HepG2 (cell line): ENCODE measurements around the gene UAP1L1. TPM values are rescaled to one million over a fixed set of nuclear protein-coding genes. Genes with fewer than 3 reads are reported as not detected.
A peak's percentile ranks its signal among the peaks of the same experiment; 100 is the strongest.

Experiments used
- BHLHE40 ChIP-seq: IDR thresholded peaks from 2 replicates; pipeline ENCODE4 v1.6.1; 2011; ENCODE audit warnings: low read length, improper control_type of control experiment
- CC2D1A ChIP-seq: sonication (generic); formaldehyde crosslinking; IDR thresholded peaks from 2 replicates; pipeline ENCODE4 v1.8.1; 2023; ENCODE audit warnings: mild to moderate bottlenecking, missing genetic modification reagents
- ELF1 ChIP-seq: sonication (generic); formaldehyde crosslinking; IDR thresholded peaks from 2 replicates; pipeline ENCODE4 v1.4.0; 2020; ENCODE audit warnings: missing genetic modification reagents
- FOXK2 ChIP-seq: fragments of 450-650 bp; IDR thresholded peaks from 2 replicates; pipeline ENCODE4 v1.6.1; 2016
- MAFK ChIP-seq, 2 experiments: IDR thresholded peaks in 1 of 2; conservative IDR thresholded peaks in 1 of 2; 2 replicates each; pipeline ENCODE4 v1.6.1; 2011; ENCODE audit warnings: improper control_type of control experiment in 2 of 2, low read length in 2 of 2
- MBNL3 ChIP-seq: fragments of 250-450 bp; sonication (Bioruptor Pico); conservative IDR thresholded peaks from 2 replicates; pipeline ENCODE4 v1.8.0; 2022; ENCODE audit warnings: mild to moderate bottlenecking, inconsistent platforms
- NFE2L2 ChIP-seq: fragments of 150-350 bp; IDR thresholded peaks from 2 replicates; pipeline ENCODE4 v1.6.1; 2014; ENCODE audit warnings: low read length
- NR2C2 ChIP-seq: sonication (generic); formaldehyde crosslinking; IDR thresholded peaks from 2 replicates; pipeline ENCODE4 v1.4.0; 2020; ENCODE audit warnings: missing genetic modification reagents, mild to moderate bottlenecking, moderate library complexity, borderline replicate concordance
- PHF21A ChIP-seq: sonication (generic); formaldehyde crosslinking; IDR thresholded peaks from 2 replicates; pipeline ENCODE4 v1.5.0; 2020; ENCODE audit warnings: mild to moderate bottlenecking, missing genetic modification reagents
- RARG ChIP-seq: sonication (generic); formaldehyde crosslinking; IDR thresholded peaks from 2 replicates; pipeline ENCODE4 v1.4.0; 2020; ENCODE audit warnings: low read depth, mild to moderate bottlenecking, missing genetic modification reagents
- TCF7L2 ChIP-seq: IDR thresholded peaks from 2 replicates; pipeline ENCODE4 v1.6.1; 2011; ENCODE audit warnings: mild to moderate bottlenecking, low read depth, low read length, moderate library complexity
- TGIF2 ChIP-seq: IDR thresholded peaks from 2 replicates; pipeline ENCODE4 v1.6.1; 2016; ENCODE audit warnings: control low read depth, missing compliant biosample characterization
- YEATS4 ChIP-seq: sonication (generic); formaldehyde crosslinking; IDR thresholded peaks from 2 replicates; pipeline ENCODE4 v1.4.0; 2020; ENCODE audit warnings: missing genetic modification reagents, borderline replicate concordance
- ZNF180 ChIP-seq: sonication (generic); formaldehyde crosslinking; IDR thresholded peaks from 2 replicates; pipeline ENCODE4 v1.4.0; 2020; ENCODE audit warnings: low read depth, missing genetic modification reagents, borderline replicate concordance
- ZNF430 ChIP-seq: sonication (generic); formaldehyde crosslinking; IDR thresholded peaks from 2 replicates; pipeline ENCODE4 v1.9.0; 2021; ENCODE audit warnings: mild to moderate bottlenecking, missing genetic modification reagents
- ZNF589 ChIP-seq: sonication (generic); formaldehyde crosslinking; conservative IDR thresholded peaks from 2 replicates; pipeline ENCODE4 v1.8.0; 2022; ENCODE audit warnings: mild to moderate bottlenecking, moderate library complexity, missing genetic modification reagents
- ZNF614 ChIP-seq: IDR thresholded peaks from 2 replicates; pipeline ENCODE4 v1.6.1; 2018; ENCODE audit warnings: missing biosample characterization, missing genetic modification reagents, inconsistent platforms, borderline replicate concordance
- ZNF766 ChIP-seq: sonication (generic); formaldehyde crosslinking; IDR thresholded peaks from 2 replicates; pipeline ENCODE4 v1.5.0; 2020; ENCODE audit warnings: missing genetic modification reagents, borderline replicate concordance
- polyA plus RNA-seq, 8 experiments: library from polyadenylated mRNA; depleted of rRNA in 3 of 8; stranded (reverse) in 7 of 8; unstranded in 1 of 8; fragments of >200 nt; fragmentation: Illumina TruSeq in 4 of 8; extraction: Trizol in 4 of 8; gene quantifications; 2 replicates each; pipeline versions ENCODE4 v1.2.1 to v1.2.3, GENCODE V29; 2011 to 2016; ENCODE audit warnings: low read depth in 4 of 8, missing spikeins in 1 of 8, mixed read lengths in 1 of 8; ENCODE audit not compliant: insufficient read depth in 1 of 8
- total RNA-seq, 5 experiments: library from RNA; depleted of rRNA; stranded (reverse); fragments of >200 nt; fragmentation: Illumina TruSeq; extraction: Trizol; gene quantifications; 2 replicates each; pipeline ENCODE4 v1.2.3, GENCODE V29; 2016; ENCODE audit warnings: low read depth in 1 of 5
- TF ChIP-seq, protein P1 (sequence below): sonication (generic); formaldehyde crosslinking; IDR thresholded peaks from 2 replicates; pipeline ENCODE4 v1.4.0; 2020; ENCODE audit warnings: missing genetic modification reagents, mild to moderate bottlenecking, borderline replicate concordance
- TF ChIP-seq, protein P2 (sequence below): sonication (generic); formaldehyde crosslinking; IDR thresholded peaks from 2 replicates; pipeline ENCODE4 v1.5.1; 2020; ENCODE audit warnings: missing genetic modification reagents, mild to moderate bottlenecking, borderline replicate concordance
- TF ChIP-seq, protein P3 (sequence below): sonication (generic); formaldehyde crosslinking; IDR thresholded peaks from 2 replicates; pipeline ENCODE4 v1.4.0; 2020; ENCODE audit warnings: mild to moderate bottlenecking, missing genetic modification reagents
- TF ChIP-seq, protein P4 (sequence below): sonication (generic); formaldehyde crosslinking; IDR thresholded peaks from 2 replicates; pipeline ENCODE4 v1.8.0; 2022; ENCODE audit warnings: mild to moderate bottlenecking, missing genetic modification reagents; ENCODE audit not compliant: insufficient replicate concordance

The UAP1L1 gene
- total and polyA plus RNA-seq, 2 of the 13 experiments (the other 11 are each of a cell fraction or from before 2014, with no cell fraction given): 5.4 to 6.4 TPM

DNA sequence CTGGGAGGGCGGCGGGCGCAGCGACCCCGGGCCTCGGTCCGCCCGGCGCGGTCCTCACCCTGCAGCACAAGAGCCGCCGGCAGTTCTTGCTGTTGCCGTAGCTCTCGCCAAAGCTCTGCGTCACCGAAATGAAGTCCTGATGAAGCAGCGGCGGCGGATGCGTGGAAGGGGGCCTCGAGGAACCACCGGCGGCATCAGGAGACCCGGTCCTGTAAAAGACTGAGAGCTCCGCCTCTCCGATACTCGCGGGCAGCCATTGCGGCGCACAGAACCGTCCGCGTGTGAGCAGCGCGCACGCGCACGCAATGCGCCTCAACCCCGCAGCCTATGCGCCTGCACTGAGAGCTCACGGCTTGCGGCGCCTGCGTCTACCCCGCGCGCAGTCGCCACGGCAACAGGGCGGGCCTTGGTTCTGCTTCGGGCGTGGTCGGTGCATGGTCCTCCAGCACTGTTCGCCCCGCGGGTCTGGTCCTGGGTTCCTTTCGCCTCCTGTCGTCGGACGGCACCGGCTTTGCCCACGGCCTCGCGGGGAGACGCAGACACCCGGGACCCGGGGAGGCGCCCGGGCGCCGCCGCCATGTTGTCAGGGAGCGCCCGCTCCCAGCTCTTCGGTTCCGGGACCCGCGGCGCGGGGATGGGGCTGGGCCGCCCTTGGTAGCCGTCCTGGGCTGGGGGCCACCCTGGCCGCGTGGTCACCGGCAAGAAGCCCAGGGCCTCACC is 52.3 kb downstream of the UAP1L1 start (continued):
- TF ChIP-seq, protein P1, sequence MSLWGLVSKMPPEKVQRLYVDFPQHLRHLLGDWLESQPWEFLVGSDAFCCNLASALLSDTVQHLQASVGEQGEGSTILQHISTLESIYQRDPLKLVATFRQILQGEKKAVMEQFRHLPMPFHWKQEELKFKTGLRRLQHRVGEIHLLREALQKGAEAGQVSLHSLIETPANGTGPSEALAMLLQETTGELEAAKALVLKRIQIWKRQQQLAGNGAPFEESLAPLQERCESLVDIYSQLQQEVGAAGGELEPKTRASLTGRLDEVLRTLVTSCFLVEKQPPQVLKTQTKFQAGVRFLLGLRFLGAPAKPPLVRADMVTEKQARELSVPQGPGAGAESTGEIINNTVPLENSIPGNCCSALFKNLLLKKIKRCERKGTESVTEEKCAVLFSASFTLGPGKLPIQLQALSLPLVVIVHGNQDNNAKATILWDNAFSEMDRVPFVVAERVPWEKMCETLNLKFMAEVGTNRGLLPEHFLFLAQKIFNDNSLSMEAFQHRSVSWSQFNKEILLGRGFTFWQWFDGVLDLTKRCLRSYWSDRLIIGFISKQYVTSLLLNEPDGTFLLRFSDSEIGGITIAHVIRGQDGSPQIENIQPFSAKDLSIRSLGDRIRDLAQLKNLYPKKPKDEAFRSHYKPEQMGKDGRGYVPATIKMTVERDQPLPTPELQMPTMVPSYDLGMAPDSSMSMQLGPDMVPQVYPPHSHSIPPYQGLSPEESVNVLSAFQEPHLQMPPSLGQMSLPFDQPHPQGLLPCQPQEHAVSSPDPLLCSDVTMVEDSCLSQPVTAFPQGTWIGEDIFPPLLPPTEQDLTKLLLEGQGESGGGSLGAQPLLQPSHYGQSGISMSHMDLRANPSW (CRISPR knock-in tag): peak; percentile 19; the same call in 1 of the 2 replicates
- TF ChIP-seq YEATS4 (CRISPR knock-in tag): peak; percentile 37
- no peak for TF ChIP-seq CC2D1A (CRISPR knock-in tag)
- TF ChIP-seq, protein P2, sequence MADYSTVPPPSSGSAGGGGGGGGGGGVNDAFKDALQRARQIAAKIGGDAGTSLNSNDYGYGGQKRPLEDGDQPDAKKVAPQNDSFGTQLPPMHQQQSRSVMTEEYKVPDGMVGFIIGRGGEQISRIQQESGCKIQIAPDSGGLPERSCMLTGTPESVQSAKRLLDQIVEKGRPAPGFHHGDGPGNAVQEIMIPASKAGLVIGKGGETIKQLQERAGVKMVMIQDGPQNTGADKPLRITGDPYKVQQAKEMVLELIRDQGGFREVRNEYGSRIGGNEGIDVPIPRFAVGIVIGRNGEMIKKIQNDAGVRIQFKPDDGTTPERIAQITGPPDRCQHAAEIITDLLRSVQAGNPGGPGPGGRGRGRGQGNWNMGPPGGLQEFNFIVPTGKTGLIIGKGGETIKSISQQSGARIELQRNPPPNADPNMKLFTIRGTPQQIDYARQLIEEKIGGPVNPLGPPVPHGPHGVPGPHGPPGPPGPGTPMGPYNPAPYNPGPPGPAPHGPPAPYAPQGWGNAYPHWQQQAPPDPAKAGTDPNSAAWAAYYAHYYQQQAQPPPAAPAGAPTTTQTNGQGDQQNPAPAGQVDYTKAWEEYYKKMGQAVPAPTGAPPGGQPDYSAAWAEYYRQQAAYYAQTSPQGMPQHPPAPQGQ (CRISPR knock-in tag): no peak
- peak; percentile 37; the same call in 1 of the 2 replicates for TF ChIP-seq TGIF2 (CRISPR knock-in tag)
- TF ChIP-seq ZNF766 (CRISPR knock-in tag): no peak
- TF ChIP-seq TCF7L2: no peak
- TF ChIP-seq NFE2L2: no peak
- peak; percentile 46; the same call in 1 of the 2 replicates for TF ChIP-seq NR2C2 (CRISPR knock-in tag)
- no peak for TF ChIP-seq PHF21A (CRISPR knock-in tag)
- peak; percentile 61; the same call in 1 of the 2 replicates for TF ChIP-seq ZNF614
- TF ChIP-seq MAFK (conservative IDR thresholded peaks at IDR 0.05 in 1 of 2, IDR thresholded peaks at IDR 0.05 in 1 of 2; ENCODE audit: low read length in 2 of 2): no peak
- TF ChIP-seq MBNL3 (CRISPR knock-in tag): no peak
- TF ChIP-seq RARG (CRISPR knock-in tag): no peak
- TF ChIP-seq, protein P3, sequence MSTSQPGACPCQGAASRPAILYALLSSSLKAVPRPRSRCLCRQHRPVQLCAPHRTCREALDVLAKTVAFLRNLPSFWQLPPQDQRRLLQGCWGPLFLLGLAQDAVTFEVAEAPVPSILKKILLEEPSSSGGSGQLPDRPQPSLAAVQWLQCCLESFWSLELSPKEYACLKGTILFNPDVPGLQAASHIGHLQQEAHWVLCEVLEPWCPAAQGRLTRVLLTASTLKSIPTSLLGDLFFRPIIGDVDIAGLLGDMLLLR (CRISPR knock-in tag): peak; percentile 18; the same call in 1 of the 2 replicates
- TF ChIP-seq BHLHE40: no peak
- TF ChIP-seq ZNF180 (CRISPR knock-in tag): no peak
- no peak for TF ChIP-seq ELF1 (CRISPR knock-in tag)
- TF ChIP-seq ZNF430 (CRISPR knock-in tag): peak; percentile 78
- TF ChIP-seq, protein P4, sequence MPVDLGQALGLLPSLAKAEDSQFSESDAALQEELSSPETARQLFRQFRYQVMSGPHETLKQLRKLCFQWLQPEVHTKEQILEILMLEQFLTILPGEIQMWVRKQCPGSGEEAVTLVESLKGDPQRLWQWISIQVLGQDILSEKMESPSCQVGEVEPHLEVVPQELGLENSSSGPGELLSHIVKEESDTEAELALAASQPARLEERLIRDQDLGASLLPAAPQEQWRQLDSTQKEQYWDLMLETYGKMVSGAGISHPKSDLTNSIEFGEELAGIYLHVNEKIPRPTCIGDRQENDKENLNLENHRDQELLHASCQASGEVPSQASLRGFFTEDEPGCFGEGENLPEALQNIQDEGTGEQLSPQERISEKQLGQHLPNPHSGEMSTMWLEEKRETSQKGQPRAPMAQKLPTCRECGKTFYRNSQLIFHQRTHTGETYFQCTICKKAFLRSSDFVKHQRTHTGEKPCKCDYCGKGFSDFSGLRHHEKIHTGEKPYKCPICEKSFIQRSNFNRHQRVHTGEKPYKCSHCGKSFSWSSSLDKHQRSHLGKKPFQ (CRISPR knock-in tag): peak; percentile 27
- no peak; the same call in 1 of the 2 replicates for TF ChIP-seq ZNF589 (CRISPR knock-in tag)
- TF ChIP-seq FOXK2: no peak
